ENCODE data around the gene ABCA6. TPM values are rescaled to one million over a fixed set of nuclear protein-coding genes. Genes with fewer than 3 reads are reported as not detected.

The ABCA6 gene
- total RNA-seq: 32.0 TPM
- long read RNA-seq, partial matches to known transcripts: 6 of 12 reads
- long read RNA-seq, other reads (novel, unspliced or antisense): 2 of 12 reads

- no peaks in the 10 kb centered on the region for H3K27me3 ChIP-seq (ENCODE audit: low read depth)
- no peaks in the 10 kb centered on the region for H3K4me1 ChIP-seq
- no peak for TF ChIP-seq CTCF (IDR thresholded peaks at IDR 0.05)
- DNase-seq (no peak), ATAC-seq (peak; percentile 52 to 56)
- intact Hi-C loops (cut with DNase I): no loop called here
- H3K4me3 ChIP-seq: peak within 1 kb of the TSS; percentile 36
- H3K27ac ChIP-seq: peak within 1 kb of the TSS; percentile 32
- H3K36me3 ChIP-seq: no peaks in the 10 kb centered on the region
- H3K9me3 ChIP-seq: no peaks in the 10 kb centered on the region
Observed at GRCh38 chr17:69141431-69142174, at the start of gene ABCA6. ABCA6 (minus strand) TSS chr17:69141895; CDS start chr17:69140703, 1,192 bp downstream.

DNA sequence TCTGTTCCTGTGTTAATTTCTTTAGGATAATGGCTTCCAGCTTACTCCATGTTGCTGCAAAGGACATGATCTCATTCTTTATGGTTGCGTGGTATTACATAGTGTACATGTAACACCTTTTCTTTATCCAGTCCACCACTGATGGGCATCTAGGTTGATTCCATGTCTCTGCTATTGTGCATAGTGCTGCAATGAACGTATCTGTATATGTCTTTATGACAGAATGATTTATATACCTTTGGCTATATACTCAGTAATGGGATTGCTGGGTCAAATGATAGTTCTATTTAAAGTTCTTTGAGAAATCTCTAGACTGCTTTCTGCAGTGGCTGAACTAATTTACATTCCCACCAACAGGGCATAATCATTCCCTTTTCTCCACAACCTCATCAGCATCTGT, 47.1 kb upstream of the ABCA6 start:
- intact Hi-C loops (cut with DNase I): no loop called here
- ATAC-seq: no peak
- TF ChIP-seq CTCF (IDR thresholded peaks at IDR 0.05): no peak

GRCh38 chr17:69188064-69188463, 46.4 kb upstream of the ABCA6 start:
- Histone ChIP-seq H3K4me1 (no peaks in the 10 kb centered on the region), H3K36me3 (no peaks in the 10 kb centered on the region), H3K4me3 (no peak overlapping the region), H3K27ac (no peak overlapping the region), H3K27me3 (ENCODE audit: low read depth) (no peaks in the 10 kb centered on the region), H3K9me3 (no peaks in the 10 kb centered on the region)
- intact Hi-C loops (cut with DNase I): no loop called here
- DNase-seq (no peak), ATAC-seq (no peak)
- no peak for TF ChIP-seq CTCF (IDR thresholded peaks at IDR 0.05)

More for the DNA sequence above, 47.1 kb upstream of the ABCA6 start:
- no peak overlapping the region for H3K4me3 ChIP-seq
- H3K27me3 ChIP-seq (ENCODE audit: low read depth): no peaks in the 10 kb centered on the region
- H3K4me1 ChIP-seq: no peaks in the 10 kb centered on the region
- DNase-seq: no peak
- H3K36me3 ChIP-seq: no peaks in the 10 kb centered on the region
- H3K9me3 ChIP-seq: no peaks in the 10 kb centered on the region
- H3K27ac ChIP-seq: no peak overlapping the region

DNA sequence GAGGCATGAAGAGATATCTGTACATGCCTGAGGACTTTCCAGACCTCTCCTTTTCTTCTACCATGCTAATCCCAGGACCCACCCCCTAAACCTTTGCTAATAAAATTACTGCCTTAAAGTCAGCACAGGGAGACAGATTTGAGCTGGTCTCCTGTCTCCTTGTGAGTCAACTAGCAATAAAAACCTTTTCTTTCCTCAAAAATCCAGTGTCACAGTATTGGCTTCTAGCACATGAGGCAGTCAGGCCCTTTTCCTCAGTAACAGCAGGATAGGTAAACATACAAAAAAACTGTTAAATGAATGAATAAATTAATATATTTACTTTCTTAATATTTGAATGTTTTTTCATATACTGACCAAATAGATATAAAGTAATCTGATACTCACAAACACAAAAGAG, 45.6 kb upstream of the ABCA6 start:
- DNase-seq (no peak), ATAC-seq (no peak)
- Histone ChIP-seq H3K27ac (no peak overlapping the region), H3K9me3 (no peaks in the 10 kb centered on the region), H3K4me3 (no peak overlapping the region), H3K27me3 (ENCODE audit: low read depth) (no peaks in the 10 kb centered on the region), H3K36me3 (no peaks in the 10 kb centered on the region), H3K4me1 (no peaks in the 10 kb centered on the region)
- TF ChIP-seq CTCF (IDR thresholded peaks at IDR 0.05): no peak
- intact Hi-C loops (cut with DNase I): no loop called here

- intact Hi-C loops (cut with DNase I): no loop called here
- no peaks in the 10 kb centered on the region for H3K27me3 ChIP-seq (ENCODE audit: low read depth)
- H3K4me1 ChIP-seq: peaks cover 7% of the 10 kb centered on the region
- H3K36me3 ChIP-seq: peaks cover 3% of the 10 kb centered on the region
- no peak overlapping the region for H3K27ac ChIP-seq
- no peak for TF ChIP-seq CTCF (IDR thresholded peaks at IDR 0.05)
- no peak for DNase-seq
- H3K9me3 ChIP-seq: no peaks in the 10 kb centered on the region
- no peak for ATAC-seq
- no peak overlapping the region for H3K4me3 ChIP-seq
Observed at GRCh38 chr17:69179227-69179952, 37.7 kb upstream of the ABCA6 start.
